ENCODE data around the gene TOMM20. TPM values are rescaled to one million over a fixed set of nuclear protein-coding genes. Genes with fewer than 3 reads are reported as not detected.
"Not testable (repeated sequence)": the region's sequence is repeated elsewhere in the genome, so short reads cannot be mapped to it uniquely, and the experiment has no call there.

TOMM20 gene
- total RNA-seq, 1 experiment from 2014 or later, result 197 TPM

- Mint-ChIP-seq H3K4me1 (peaks cover 7 to 9% of the 10 kb centered on the region in 2 experiments), H3K27ac (no peak overlapping the region), H3K27me3 (ENCODE audit: low read depth) (no peaks in the 10 kb centered on the region), H3K36me3 (ENCODE audit: insufficient read depth in 1 of 3, low read depth in 3 of 3) (no peaks in the 10 kb centered on the region), H3K4me3 (no peak overlapping the region), H3K9me3 (no peaks in the 10 kb centered on the region)
- Histone ChIP-seq H3K4ac (ENCODE audit: low read depth, low read length) (no peak overlapping the region), H2BK5ac (ENCODE audit: insufficient read length, low read length) (no peak overlapping the region), H3K14ac (ENCODE audit: insufficient read depth, low read length) (no peak overlapping the region), H3K4me1 (ENCODE audit: insufficient read depth, low read length) (no peaks in the 10 kb centered on the region), H4K5ac (ENCODE audit: insufficient read length, low read depth, low read length) (no peak overlapping the region), H4K91ac (ENCODE audit: insufficient read length, low read depth, low read length) (no peak overlapping the region), H4K20me1 (ENCODE audit: control insufficient read depth, insufficient read depth, insufficient read length) (no peaks in the 10 kb centered on the region), H3K79me2 (ENCODE audit: insufficient read depth, low read length) (no peaks in the 10 kb centered on the region), H3K27me3 (ENCODE audit: insufficient read depth, low read length) (no peaks in the 10 kb centered on the region), H3K4me2 (ENCODE audit: insufficient read depth, insufficient read length, low read length) (no peak overlapping the region), H3K23ac (ENCODE audit: insufficient read length, low read depth, low read length) (no peak overlapping the region), H3T11ph (ENCODE audit: low read length) (no peak overlapping the region), H3K18ac (ENCODE audit: insufficient read length, low read depth, low read length) (no peak overlapping the region), H2BK15ac (ENCODE audit: low read depth, low read length) (no peak overlapping the region), H2BK120ac (ENCODE audit: low read depth, low read length, poor library complexity, severe bottlenecking) (no peak overlapping the region), H3K27ac (ENCODE audit: insufficient read length, low read depth, low read length) (no peak overlapping the region), H4K8ac (replicated peaks; ENCODE audit: insufficient read length, low read depth, low read length) (no peak overlapping the region), H3K79me1 (ENCODE audit: insufficient read depth, low read depth, low read length, poor library complexity, severe bottlenecking) (no peaks in the 10 kb centered on the region), H2AFZ (ENCODE audit: low read length) (no peak overlapping the region), H3K9ac (ENCODE audit: extremely low read depth, insufficient read length, low read length) (no peak overlapping the region), H3K56ac (ENCODE audit: insufficient read length, low read depth, low read length) (no peak overlapping the region), H2AK5ac (ENCODE audit: insufficient read length, low read length) (no peak overlapping the region), H2BK12ac (ENCODE audit: insufficient read length, low read depth, low read length) (no peak overlapping the region), H3K9me3 (ENCODE audit: control insufficient read depth, low read depth, low read length) (no peaks in the 10 kb centered on the region), H3K23me2 (ENCODE audit: insufficient read length, low read depth, low read length, poor library complexity, severe bottlenecking) (no peaks in the 10 kb centered on the region), H2BK20ac (ENCODE audit: low read depth, low read length, poor library complexity, severe bottlenecking) (no peak overlapping the region)
- no peak for DNase-seq
- WGBS (ENCODE audit: extremely low coverage, insufficient read length, low lambda C conversion rate), result no CpG with 5 or more reads among the region's 20 CpGs
- TF ChIP-seq, protein P1, sequence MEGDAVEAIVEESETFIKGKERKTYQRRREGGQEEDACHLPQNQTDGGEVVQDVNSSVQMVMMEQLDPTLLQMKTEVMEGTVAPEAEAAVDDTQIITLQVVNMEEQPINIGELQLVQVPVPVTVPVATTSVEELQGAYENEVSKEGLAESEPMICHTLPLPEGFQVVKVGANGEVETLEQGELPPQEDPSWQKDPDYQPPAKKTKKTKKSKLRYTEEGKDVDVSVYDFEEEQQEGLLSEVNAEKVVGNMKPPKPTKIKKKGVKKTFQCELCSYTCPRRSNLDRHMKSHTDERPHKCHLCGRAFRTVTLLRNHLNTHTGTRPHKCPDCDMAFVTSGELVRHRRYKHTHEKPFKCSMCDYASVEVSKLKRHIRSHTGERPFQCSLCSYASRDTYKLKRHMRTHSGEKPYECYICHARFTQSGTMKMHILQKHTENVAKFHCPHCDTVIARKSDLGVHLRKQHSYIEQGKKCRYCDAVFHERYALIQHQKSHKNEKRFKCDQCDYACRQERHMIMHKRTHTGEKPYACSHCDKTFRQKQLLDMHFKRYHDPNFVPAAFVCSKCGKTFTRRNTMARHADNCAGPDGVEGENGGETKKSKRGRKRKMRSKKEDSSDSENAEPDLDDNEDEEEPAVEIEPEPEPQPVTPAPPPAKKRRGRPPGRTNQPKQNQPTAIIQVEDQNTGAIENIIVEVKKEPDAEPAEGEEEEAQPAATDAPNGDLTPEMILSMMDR (conservative IDR thresholded peaks at IDR 0.05), result no peak
Measured at GRCh38 chr1:235073331-235073967, 55.2 kb downstream of the TOMM20 start.

DNA sequence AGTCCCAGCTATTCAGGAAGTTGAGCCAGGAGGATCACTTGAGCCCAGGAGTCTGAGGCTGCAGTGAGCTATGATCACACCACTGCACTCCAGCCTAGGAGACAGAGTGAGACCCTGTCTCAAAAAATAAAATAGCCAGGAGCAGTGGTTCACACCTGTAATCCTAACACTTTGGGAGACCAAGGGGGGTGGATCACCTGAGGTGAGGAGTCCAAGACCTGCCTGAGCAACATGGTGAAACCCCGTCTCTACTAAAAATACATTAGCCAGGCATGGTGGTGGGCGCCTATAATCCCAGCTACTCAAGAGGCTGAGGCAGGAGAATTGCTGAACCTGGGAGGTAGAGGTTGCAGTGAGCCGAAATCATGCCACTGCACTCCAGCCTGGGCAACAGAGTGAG is 56.1 kb downstream of the TOMM20 start:
- not testable (repeated sequence) for H3K18ac ChIP-seq (ENCODE audit: insufficient read length, low read depth, low read length); DNase-seq; H2BK5ac ChIP-seq (ENCODE audit: insufficient read length, low read length); H3K14ac ChIP-seq (ENCODE audit: insufficient read depth, low read length); H3K9me3 Mint-ChIP-seq; H2BK15ac ChIP-seq (ENCODE audit: low read depth, low read length); H2BK20ac ChIP-seq (ENCODE audit: low read depth, low read length, poor library complexity, severe bottlenecking); H3K79me1 ChIP-seq (ENCODE audit: insufficient read depth, low read depth, low read length, poor library complexity, severe bottlenecking); H3K23me2 ChIP-seq (ENCODE audit: insufficient read length, low read depth, low read length, poor library complexity, severe bottlenecking); H3T11ph ChIP-seq (ENCODE audit: low read length); H4K91ac ChIP-seq (ENCODE audit: insufficient read length, low read depth, low read length); H3K27ac ChIP-seq (ENCODE audit: insufficient read length, low read depth, low read length); H4K5ac ChIP-seq (ENCODE audit: insufficient read length, low read depth, low read length); H3K27ac Mint-ChIP-seq; H2BK12ac ChIP-seq (ENCODE audit: insufficient read length, low read depth, low read length); H2BK120ac ChIP-seq (ENCODE audit: low read depth, low read length, poor library complexity, severe bottlenecking); H3K4me3 Mint-ChIP-seq; H3K36me3 Mint-ChIP-seq (ENCODE audit: insufficient read depth in 1 of 3, low read depth in 3 of 3); H3K23ac ChIP-seq (ENCODE audit: insufficient read length, low read depth, low read length); H2AFZ ChIP-seq (ENCODE audit: low read length); H3K4me1 ChIP-seq (ENCODE audit: insufficient read depth, low read length); H4K8ac ChIP-seq (replicated peaks; ENCODE audit: insufficient read length, low read depth, low read length); H3K27me3 Mint-ChIP-seq (ENCODE audit: low read depth); H3K79me2 ChIP-seq (ENCODE audit: insufficient read depth, low read length); H3K9ac ChIP-seq (ENCODE audit: extremely low read depth, insufficient read length, low read length); H3K9me3 ChIP-seq (ENCODE audit: control insufficient read depth, low read depth, low read length); H2AK5ac ChIP-seq (ENCODE audit: insufficient read length, low read length); H3K4me2 ChIP-seq (ENCODE audit: insufficient read depth, insufficient read length, low read length); H4K20me1 ChIP-seq (ENCODE audit: control insufficient read depth, insufficient read depth, insufficient read length); H3K4ac ChIP-seq (ENCODE audit: low read depth, low read length); H3K27me3 ChIP-seq (ENCODE audit: insufficient read depth, low read length); H3K56ac ChIP-seq (ENCODE audit: insufficient read length, low read depth, low read length)
- H3K4me1 Mint-ChIP-seq, result peaks cover 15 to 18% of the 10 kb centered on the region in 2 experiments
- WGBS (ENCODE audit: extremely low coverage, insufficient read length, low lambda C conversion rate), result no CpG with 5 or more reads among the region's 3 CpGs

All from H9 (cell line).